Measurements from ENCODE around the gene AKR1A1. TPM values are rescaled to one million over a fixed set of nuclear protein-coding genes. Genes with fewer than 3 reads are reported as not detected.

The AKR1A1 gene
- total and polyA plus RNA-seq, 2 experiments from 2014 or later, result 186 to 275 TPM

- no peak for TF ChIP-seq ZNF462 (CRISPR knock-in tag; IDR thresholded peaks at IDR 0.05)
- no peak for TF ChIP-seq ZNF114 (CRISPR knock-in tag; IDR thresholded peaks at IDR 0.05)
- TF ChIP-seq NANOG (IDR thresholded peaks at IDR 0.05; ENCODE audit: borderline replicate concordance), result no peak
- no peak; the same call in 1 of the 2 replicates for TF ChIP-seq POLR2AphosphoS5 (IDR thresholded peaks at IDR 0.05; ENCODE audit: low read depth)
These were observed 67.0 kb downstream of the AKR1A1 start (continued) for GRCh38 chr1:45617618-45618017.

- H2AFZ ChIP-seq, result no peak overlapping the region
- DNase-seq (ENCODE audit: low spot score) (peak; percentile 45), ATAC-seq (peak; percentile 2; the same call in 2 of the 3 replicates)
- peaks cover 43% of the 10 kb centered on the region for H4K20me1 ChIP-seq (replicated peaks; ENCODE audit: insufficient read depth)
- peaks cover 10% of the 10 kb centered on the region; the same call in 1 of the 2 replicates for H3K4me1 ChIP-seq (ENCODE audit: insufficient read depth)
- H3K4me3 ChIP-seq, result no peak overlapping the region
- H3K4me1 Mint-ChIP-seq, result peaks cover 7% of the 10 kb centered on the region
- TF ChIP-seq, protein P1, sequence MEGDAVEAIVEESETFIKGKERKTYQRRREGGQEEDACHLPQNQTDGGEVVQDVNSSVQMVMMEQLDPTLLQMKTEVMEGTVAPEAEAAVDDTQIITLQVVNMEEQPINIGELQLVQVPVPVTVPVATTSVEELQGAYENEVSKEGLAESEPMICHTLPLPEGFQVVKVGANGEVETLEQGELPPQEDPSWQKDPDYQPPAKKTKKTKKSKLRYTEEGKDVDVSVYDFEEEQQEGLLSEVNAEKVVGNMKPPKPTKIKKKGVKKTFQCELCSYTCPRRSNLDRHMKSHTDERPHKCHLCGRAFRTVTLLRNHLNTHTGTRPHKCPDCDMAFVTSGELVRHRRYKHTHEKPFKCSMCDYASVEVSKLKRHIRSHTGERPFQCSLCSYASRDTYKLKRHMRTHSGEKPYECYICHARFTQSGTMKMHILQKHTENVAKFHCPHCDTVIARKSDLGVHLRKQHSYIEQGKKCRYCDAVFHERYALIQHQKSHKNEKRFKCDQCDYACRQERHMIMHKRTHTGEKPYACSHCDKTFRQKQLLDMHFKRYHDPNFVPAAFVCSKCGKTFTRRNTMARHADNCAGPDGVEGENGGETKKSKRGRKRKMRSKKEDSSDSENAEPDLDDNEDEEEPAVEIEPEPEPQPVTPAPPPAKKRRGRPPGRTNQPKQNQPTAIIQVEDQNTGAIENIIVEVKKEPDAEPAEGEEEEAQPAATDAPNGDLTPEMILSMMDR (conservative IDR thresholded peaks at IDR 0.05; ENCODE audit: low read depth in 2 of 2), result peak in 1 of 2 experiments; percentile 18; a peak in 1 of 4 replicates
- TF ChIP-seq POLR2AphosphoS5 (IDR thresholded peaks at IDR 0.05; ENCODE audit: low read depth) (peak; percentile 18; the same call in 1 of the 2 replicates), CREB1 (CRISPR knock-in tag; IDR thresholded peaks at IDR 0.05; ENCODE audit: low read depth) (no peak)
- H3K27me3 Mint-ChIP-seq (ENCODE audit: insufficient read depth, low read depth, poor library complexity), result peaks cover 26% of the 10 kb centered on the region
- peaks cover 87% of the 10 kb centered on the region for H3F3A ChIP-seq (replicated peaks; ENCODE audit: low read depth)
- peak overlapping the region; percentile 78 for H3K27ac Mint-ChIP-seq
- no peaks in the 10 kb centered on the region for H3K9me3 Mint-ChIP-seq
- H3K27ac ChIP-seq (ENCODE audit: low read depth), result peak overlapping the region; percentile 34
- no peaks in the 10 kb centered on the region for H3K79me2 ChIP-seq (replicated peaks; ENCODE audit: insufficient read depth)
- no peak overlapping the region for H3K4me3 Mint-ChIP-seq
- no peaks in the 10 kb centered on the region for H3K27me3 ChIP-seq (ENCODE audit: insufficient read depth)
- H3K9me2 ChIP-seq (ENCODE audit: insufficient read depth), result no peaks in the 10 kb centered on the region
- no peak overlapping the region for H3K4me2 ChIP-seq
- peaks cover 56% of the 10 kb centered on the region for H3K36me3 Mint-ChIP-seq (ENCODE audit: low read depth)
- peaks cover 42% of the 10 kb centered on the region for H3K36me3 ChIP-seq (ENCODE audit: insufficient read depth)
These were observed 68.7 kb downstream of the AKR1A1 start for GRCh38 chr1:45619149-45619921.

Small RNA genes lying within 50 kb of the gene (small RNA-seq; reads per million reads assigned to genes)
- gene AL355480.1 (ENCODE audit: low replicate concordance) (not detected), gene AL355480.2 (ENCODE audit: low replicate concordance) (not detected), gene AL355480.3 (ENCODE audit: low replicate concordance) (not detected), gene AL355480.4 (ENCODE audit: low replicate concordance) (not detected)

Other genes with a start within 250 kb of the AKR1A1 start
- gene HPDL, start 223.9 kb upstream of the AKR1A1 start, total RNA-seq (2014; rRNA removed; shearing (Covaris generic)), result 60.7 and 82.1 TPM in 2 replicates
- 36.5 and 39.6 TPM in 2 replicates for gene HPDL, start 223.9 kb upstream of the AKR1A1 start, polyA plus RNA-seq (2016; fragmentation: Nextera tagmentation; extraction: Ambion mirVana)
- 18.4 and 22.4 TPM in 2 replicates for gene TOE1, start 210.7 kb upstream of the AKR1A1 start, total RNA-seq (2014; rRNA removed; shearing (Covaris generic))
- 7.7 and 9.1 TPM in 2 replicates for gene TOE1, start 210.7 kb upstream of the AKR1A1 start, polyA plus RNA-seq (2016; fragmentation: Nextera tagmentation; extraction: Ambion mirVana)
- gene MUTYH, start 210.4 kb upstream of the AKR1A1 start, total RNA-seq (2014; rRNA removed; shearing (Covaris generic)), result 63.6 and 67.4 TPM in 2 replicates
- 47.9 and 52.8 TPM in 2 replicates for gene MUTYH, start 210.4 kb upstream of the AKR1A1 start, polyA plus RNA-seq (2016; fragmentation: Nextera tagmentation; extraction: Ambion mirVana)
- gene TESK2, start 59.7 kb upstream of the AKR1A1 start, total RNA-seq (2014; rRNA removed; shearing (Covaris generic)), result 11.4 and 14.0 TPM in 2 replicates
- 5.2 and 6.0 TPM in 2 replicates for gene TESK2, start 59.7 kb upstream of the AKR1A1 start, polyA plus RNA-seq (2016; fragmentation: Nextera tagmentation; extraction: Ambion mirVana)
- gene CCDC163, start 50.8 kb upstream of the AKR1A1 start, total RNA-seq (2014; rRNA removed; shearing (Covaris generic)), result 1.2 and 1.6 TPM in 2 replicates
- gene CCDC163, start 50.8 kb upstream of the AKR1A1 start, polyA plus RNA-seq (2016; fragmentation: Nextera tagmentation; extraction: Ambion mirVana), result 4.5 and 4.6 TPM in 2 replicates
- 3.0 and 3.7 TPM in 2 replicates for gene MMACHC, start 50.5 kb upstream of the AKR1A1 start, total RNA-seq (2014; rRNA removed; shearing (Covaris generic))
- 4.6 and 4.9 TPM in 2 replicates for gene MMACHC, start 50.5 kb upstream of the AKR1A1 start, polyA plus RNA-seq (2016; fragmentation: Nextera tagmentation; extraction: Ambion mirVana)
- 1,070 and 1,109 TPM in 2 replicates for gene PRDX1, start 28.9 kb upstream of the AKR1A1 start, total RNA-seq (2014; rRNA removed; shearing (Covaris generic))
- 2,149 and 2,351 TPM in 2 replicates for gene PRDX1, start 28.9 kb upstream of the AKR1A1 start, polyA plus RNA-seq (2016; fragmentation: Nextera tagmentation; extraction: Ambion mirVana)
- gene NASP, start 33.2 kb downstream of the AKR1A1 start, total RNA-seq (2014; rRNA removed; shearing (Covaris generic)), result 254 and 294 TPM in 2 replicates
- 1,008 and 1,039 TPM in 2 replicates for gene NASP, start 33.2 kb downstream of the AKR1A1 start, polyA plus RNA-seq (2016; fragmentation: Nextera tagmentation; extraction: Ambion mirVana)
- gene CCDC17, start 73.2 kb downstream of the AKR1A1 start, total RNA-seq (2014; rRNA removed; shearing (Covaris generic)), result 1.0 and 2.2 TPM in 2 replicates
- 0.57 and 0.90 TPM in 2 replicates for gene CCDC17, start 73.2 kb downstream of the AKR1A1 start, polyA plus RNA-seq (2016; fragmentation: Nextera tagmentation; extraction: Ambion mirVana)
- gene GPBP1L1, start 135.7 kb downstream of the AKR1A1 start, total RNA-seq (2014; rRNA removed; shearing (Covaris generic)), result 117 and 134 TPM in 2 replicates
- 61.7 and 63.2 TPM in 2 replicates for gene GPBP1L1, start 135.7 kb downstream of the AKR1A1 start, polyA plus RNA-seq (2016; fragmentation: Nextera tagmentation; extraction: Ambion mirVana)
- gene TMEM69, start 137.4 kb downstream of the AKR1A1 start, total RNA-seq (2014; rRNA removed; shearing (Covaris generic)), result 45.8 and 59.7 TPM in 2 replicates
- 38.8 and 62.4 TPM in 2 replicates for gene TMEM69, start 137.4 kb downstream of the AKR1A1 start, polyA plus RNA-seq (2016; fragmentation: Nextera tagmentation; extraction: Ambion mirVana)
- 1.8 and 3.7 TPM in 2 replicates for gene IPP, start 199.8 kb downstream of the AKR1A1 start, total RNA-seq (2014; rRNA removed; shearing (Covaris generic))
- gene IPP, start 199.8 kb downstream of the AKR1A1 start, polyA plus RNA-seq (2016; fragmentation: Nextera tagmentation; extraction: Ambion mirVana), result 2.8 and 4.6 TPM in 2 replicates